Panc1 (cell line): ENCODE results near the gene GRAMD2A. TPM values are rescaled to one million over a fixed set of nuclear protein-coding genes. Genes with fewer than 3 reads are reported as not detected.

Experiments used
- ATAC-seq: fragments of 200-7000 bp; cut with Tn5 transposase; 2 replicates; pipeline ENCODE4 v1.9.1; 2020; ENCODE audit warnings: mild to moderate bottlenecking, moderate library complexity
- BruUV-seq: library from RNA; stranded (reverse); fragments of 400-500 nt; replicated peaks from 2 replicates; lab custom pipeline; 2021; lab: Mats Ljungman, UMichigan
- CTCF ChIA-PET: fragments of 300-600 bp; sonication (Branson Sonifier 250); formaldehyde crosslinking; loops from one replicate; lab custom pipeline; 2022; ENCODE audit warnings: antibody characterized with exemption; lab: Charles Lee
- POLR2A ChIA-PET: fragments of 300-600 bp; sonication (Branson Sonifier 250); formaldehyde crosslinking; loops from one replicate; lab custom pipeline; 2022; ENCODE audit warnings: antibody characterized with exemption; lab: Charles Lee
- DNase-seq: peaks from one replicate; pipeline ENCODE4 v3.0.0-alpha.2; 2010; ENCODE audit warnings: low read depth, low spot score
- H3K27ac ChIP-seq: 2 replicates; pipeline ENCODE4 v1.5.1; 2011; ENCODE audit warnings: mild to moderate bottlenecking, low read length, inconsistent platforms
- H3K27me3 ChIP-seq: fragments of 200-500 bp; sonication (Bioruptor generic); 2 replicates; pipeline ENCODE4 v1.6.0; 2014; ENCODE audit warnings: low read length, inconsistent platforms; ENCODE audit not compliant: control insufficient read depth, insufficient read depth
- H3K36me3 ChIP-seq: fragments of 200-500 bp; sonication (Bioruptor generic); 2 replicates; pipeline ENCODE4 v1.5.1; 2014; ENCODE audit warnings: inconsistent platforms, mild to moderate bottlenecking, low read length, moderate library complexity; ENCODE audit not compliant: control insufficient read depth, insufficient read depth
- H3K4me1 ChIP-seq: 2 replicates; pipeline ENCODE4 v1.5.1; 2011; ENCODE audit warnings: inconsistent platforms, mild to moderate bottlenecking, low read length, moderate library complexity; ENCODE audit not compliant: control insufficient read depth, insufficient read depth
- H3K4me3 ChIP-seq, 2 experiments: 2 replicates each; pipeline ENCODE4 v1.5.1; 2011 to 2012; ENCODE audit warnings: low read depth in 2 of 2, low read length in 2 of 2, mild to moderate bottlenecking in 2 of 2, inconsistent platforms in 1 of 2, moderate library complexity in 1 of 2
- H3K9me3 ChIP-seq: fragments of 200-500 bp; sonication (Bioruptor generic); 2 replicates; pipeline ENCODE4 v1.5.1; 2014; ENCODE audit warnings: low read depth, mild to moderate bottlenecking, inconsistent platforms, low read length, moderate library complexity; ENCODE audit not compliant: control insufficient read depth, insufficient read depth
- POLR2AphosphoS5 ChIP-seq: IDR thresholded peaks from 2 replicates; pipeline ENCODE4 v1.6.1; 2012; ENCODE audit warnings: mild to moderate bottlenecking, low read depth, low read length, moderate library complexity
- SIN3A ChIP-seq: IDR thresholded peaks from 2 replicates; pipeline ENCODE4 v1.6.1; 2012; ENCODE audit warnings: low read depth, mild to moderate bottlenecking, low read length, moderate library complexity, borderline replicate concordance; ENCODE audit not compliant: insufficient read depth
- TCF7L2 ChIP-seq: IDR thresholded peaks from 2 replicates; pipeline ENCODE4 v1.6.1; 2011; ENCODE audit warnings: mild to moderate bottlenecking, low read depth, low read length, inconsistent platforms
- in situ Hi-C: cut with HindIII; loops from 2 replicates; pipeline ENCODE4 v1.10.0; 2016; ENCODE audit warnings: low sequenced_read_pairs, low pct_unique_long_range_greater_than_20kb
- intact Hi-C: fragments of 100-400 bp; cut with micrococcal nuclease; formaldehyde crosslinking; loops from one replicate; pipeline ENCODE4 v1.10.0; 2022; ENCODE audit not compliant: unreplicated experiment
- total RNA-seq: library from RNA; stranded (reverse); gene quantifications from one replicate; pipeline ENCODE4 v1.2.1, GENCODE V29; 2021; ENCODE audit not compliant: unreplicated experiment
- TF ChIP-seq, protein P1 (sequence below), 2 experiments: IDR thresholded peaks; 2 replicates each; pipeline ENCODE4 v1.6.1; 2011 to 2012; ENCODE audit warnings: low read depth in 2 of 2, control low read depth in 1 of 2, low read length in 1 of 2, mild to moderate bottlenecking in 1 of 2, moderate library complexity in 1 of 2; ENCODE audit not compliant: insufficient read depth in 1 of 2
- TF ChIP-seq, protein P2 (sequence below): fragments of 450-650 bp; IDR thresholded peaks from 2 replicates; pipeline ENCODE4 v1.5.1; 2017; ENCODE audit warnings: mild to moderate bottlenecking

GRAMD2A gene
- total RNA-seq, 1 experiment from 2014 or later = 1.3 TPM

DNA sequence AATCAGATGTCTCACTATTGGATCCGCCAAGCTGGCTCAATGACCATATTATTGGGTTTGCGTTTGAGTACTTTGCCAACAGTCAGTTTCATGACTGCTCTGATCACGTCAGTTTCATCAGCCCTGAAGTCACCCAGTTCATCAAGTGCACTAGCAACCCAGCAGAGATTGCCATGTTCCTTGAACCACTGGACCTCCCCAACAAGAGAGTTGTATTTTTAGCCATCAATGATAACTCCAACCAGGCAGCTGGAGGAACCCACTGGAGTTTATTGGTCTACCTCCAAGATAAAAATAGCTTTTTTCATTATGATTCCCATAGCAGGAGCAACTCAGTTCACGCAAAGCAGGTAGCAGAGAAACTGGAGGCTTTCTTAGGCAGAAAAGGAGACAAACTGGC lies 57.9 kb downstream of the GRAMD2A start:
- H3K27ac ChIP-seq = no peak overlapping the region
- no peak overlapping the region for H3K4me3 ChIP-seq
- DNase-seq (no peak), ATAC-seq (no peak)
- intact Hi-C loops (no loop called here), in situ Hi-C loops (no loop called here)
- 0 out of 2 replicates have a peak, but pooled peaks cover 3% of the 10 kb centered on the region for H3K4me1 ChIP-seq
- no peaks in the 10 kb centered on the region for H3K36me3 ChIP-seq
- TF ChIP-seq TCF7L2 = no peak
- TF ChIP-seq, protein P1, sequence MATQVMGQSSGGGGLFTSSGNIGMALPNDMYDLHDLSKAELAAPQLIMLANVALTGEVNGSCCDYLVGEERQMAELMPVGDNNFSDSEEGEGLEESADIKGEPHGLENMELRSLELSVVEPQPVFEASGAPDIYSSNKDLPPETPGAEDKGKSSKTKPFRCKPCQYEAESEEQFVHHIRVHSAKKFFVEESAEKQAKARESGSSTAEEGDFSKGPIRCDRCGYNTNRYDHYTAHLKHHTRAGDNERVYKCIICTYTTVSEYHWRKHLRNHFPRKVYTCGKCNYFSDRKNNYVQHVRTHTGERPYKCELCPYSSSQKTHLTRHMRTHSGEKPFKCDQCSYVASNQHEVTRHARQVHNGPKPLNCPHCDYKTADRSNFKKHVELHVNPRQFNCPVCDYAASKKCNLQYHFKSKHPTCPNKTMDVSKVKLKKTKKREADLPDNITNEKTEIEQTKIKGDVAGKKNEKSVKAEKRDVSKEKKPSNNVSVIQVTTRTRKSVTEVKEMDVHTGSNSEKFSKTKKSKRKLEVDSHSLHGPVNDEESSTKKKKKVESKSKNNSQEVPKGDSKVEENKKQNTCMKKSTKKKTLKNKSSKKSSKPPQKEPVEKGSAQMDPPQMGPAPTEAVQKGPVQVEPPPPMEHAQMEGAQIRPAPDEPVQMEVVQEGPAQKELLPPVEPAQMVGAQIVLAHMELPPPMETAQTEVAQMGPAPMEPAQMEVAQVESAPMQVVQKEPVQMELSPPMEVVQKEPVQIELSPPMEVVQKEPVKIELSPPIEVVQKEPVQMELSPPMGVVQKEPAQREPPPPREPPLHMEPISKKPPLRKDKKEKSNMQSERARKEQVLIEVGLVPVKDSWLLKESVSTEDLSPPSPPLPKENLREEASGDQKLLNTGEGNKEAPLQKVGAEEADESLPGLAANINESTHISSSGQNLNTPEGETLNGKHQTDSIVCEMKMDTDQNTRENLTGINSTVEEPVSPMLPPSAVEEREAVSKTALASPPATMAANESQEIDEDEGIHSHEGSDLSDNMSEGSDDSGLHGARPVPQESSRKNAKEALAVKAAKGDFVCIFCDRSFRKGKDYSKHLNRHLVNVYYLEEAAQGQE (IDR thresholded peaks at IDR 0.05; ENCODE audit: insufficient read depth in 1 of 2, low read depth in 2 of 2, low read length in 1 of 2) = no peak
- no peaks in the 10 kb centered on the region for H3K27me3 ChIP-seq
- H3K9me3 ChIP-seq = no peaks in the 10 kb centered on the region
- no TSS peak for BruUV-seq
- CTCF ChIA-PET = no interaction called here
- POLR2A ChIA-PET = interaction anchor here (0.5 kb wide), 1 partner anchor 322 kb away, joined by 4 read pairs; no protein-coding TSS in a partner anchor

DNA sequence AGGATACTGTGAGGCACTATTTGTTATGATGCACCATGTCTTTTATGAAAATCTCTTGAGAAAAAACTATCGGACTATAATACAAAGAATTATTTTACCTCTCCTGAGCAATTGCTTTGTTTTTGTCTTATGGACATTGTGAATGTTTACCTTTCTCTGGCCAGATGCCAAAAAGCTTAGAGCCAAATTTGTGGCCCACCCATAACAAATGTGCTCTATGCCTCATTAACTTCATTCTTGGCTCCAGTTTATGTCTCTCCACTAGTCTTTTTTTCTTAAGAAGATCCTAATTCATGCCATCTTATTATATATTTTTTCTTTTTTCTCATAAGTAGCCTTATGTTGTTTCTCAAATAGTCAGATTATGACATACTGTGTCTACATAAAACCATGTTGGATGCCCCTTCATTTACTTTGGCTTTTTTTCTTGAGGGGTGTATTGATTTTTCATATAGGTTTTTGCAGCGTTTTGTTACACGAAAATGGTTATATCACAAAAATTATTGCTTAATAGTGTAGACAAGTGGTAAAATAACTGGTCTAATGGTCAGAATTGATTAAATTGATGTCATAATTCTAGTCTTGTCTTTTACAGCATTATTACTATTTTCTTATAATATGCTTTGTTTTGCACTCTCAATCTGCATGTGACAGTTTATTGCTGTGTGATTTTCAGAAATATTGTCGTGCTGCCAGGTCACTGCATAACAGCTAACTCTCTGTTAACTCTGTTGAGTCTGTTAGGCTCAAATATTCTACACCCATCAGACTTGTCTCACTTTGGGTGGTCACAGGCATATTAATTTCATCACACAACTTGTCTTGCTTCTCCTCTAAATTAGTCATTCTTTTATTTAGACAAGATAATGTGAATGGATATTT lies 61.2 kb downstream of the GRAMD2A start:
- H3K27ac ChIP-seq = no peak overlapping the region
- ChIA-PET POLR2A (no interaction called here), CTCF (interaction anchor here (0.6 kb wide), 1 partner anchor 560 kb away, joined by 4 read pairs; no protein-coding TSS in a partner anchor)
- in situ Hi-C loops (no loop called here), intact Hi-C loops (no loop called here)
- 0 out of 2 replicates have a peak, but pooled peaks cover 3% of the 10 kb centered on the region for H3K4me1 ChIP-seq
- no peaks in the 10 kb centered on the region for H3K27me3 ChIP-seq
- ATAC-seq = no peak
- H3K9me3 ChIP-seq = no peaks in the 10 kb centered on the region
- H3K36me3 ChIP-seq = no peaks in the 10 kb centered on the region
- no peak for DNase-seq
- no TSS peak for BruUV-seq
- no peak overlapping the region for H3K4me3 ChIP-seq
- TF ChIP-seq, protein P1 (IDR thresholded peaks at IDR 0.05; ENCODE audit: insufficient read depth in 1 of 2, low read depth in 2 of 2, low read length in 1 of 2) = no peak
- TF ChIP-seq POLR2AphosphoS5 (no peak), SIN3A (no peak), TCF7L2 (no peak)
- TF ChIP-seq, protein P2, sequence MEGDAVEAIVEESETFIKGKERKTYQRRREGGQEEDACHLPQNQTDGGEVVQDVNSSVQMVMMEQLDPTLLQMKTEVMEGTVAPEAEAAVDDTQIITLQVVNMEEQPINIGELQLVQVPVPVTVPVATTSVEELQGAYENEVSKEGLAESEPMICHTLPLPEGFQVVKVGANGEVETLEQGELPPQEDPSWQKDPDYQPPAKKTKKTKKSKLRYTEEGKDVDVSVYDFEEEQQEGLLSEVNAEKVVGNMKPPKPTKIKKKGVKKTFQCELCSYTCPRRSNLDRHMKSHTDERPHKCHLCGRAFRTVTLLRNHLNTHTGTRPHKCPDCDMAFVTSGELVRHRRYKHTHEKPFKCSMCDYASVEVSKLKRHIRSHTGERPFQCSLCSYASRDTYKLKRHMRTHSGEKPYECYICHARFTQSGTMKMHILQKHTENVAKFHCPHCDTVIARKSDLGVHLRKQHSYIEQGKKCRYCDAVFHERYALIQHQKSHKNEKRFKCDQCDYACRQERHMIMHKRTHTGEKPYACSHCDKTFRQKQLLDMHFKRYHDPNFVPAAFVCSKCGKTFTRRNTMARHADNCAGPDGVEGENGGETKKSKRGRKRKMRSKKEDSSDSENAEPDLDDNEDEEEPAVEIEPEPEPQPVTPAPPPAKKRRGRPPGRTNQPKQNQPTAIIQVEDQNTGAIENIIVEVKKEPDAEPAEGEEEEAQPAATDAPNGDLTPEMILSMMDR = no peak
